LNCAP (cell line): ENCODE measurements around the gene UBP1.

Experiments used
- TF ChIP-seq, protein P1 (sequence below): fragments of 450-650 bp; IDR thresholded peaks from 2 replicates; pipeline ENCODE4 v1.5.1; 2017; ENCODE audit warnings: mild to moderate bottlenecking

The UBP1 gene

GRCh38 chr3:33417066-33417673 lies 23.0 kb downstream of the UBP1 start:
- TF ChIP-seq, protein P1, sequence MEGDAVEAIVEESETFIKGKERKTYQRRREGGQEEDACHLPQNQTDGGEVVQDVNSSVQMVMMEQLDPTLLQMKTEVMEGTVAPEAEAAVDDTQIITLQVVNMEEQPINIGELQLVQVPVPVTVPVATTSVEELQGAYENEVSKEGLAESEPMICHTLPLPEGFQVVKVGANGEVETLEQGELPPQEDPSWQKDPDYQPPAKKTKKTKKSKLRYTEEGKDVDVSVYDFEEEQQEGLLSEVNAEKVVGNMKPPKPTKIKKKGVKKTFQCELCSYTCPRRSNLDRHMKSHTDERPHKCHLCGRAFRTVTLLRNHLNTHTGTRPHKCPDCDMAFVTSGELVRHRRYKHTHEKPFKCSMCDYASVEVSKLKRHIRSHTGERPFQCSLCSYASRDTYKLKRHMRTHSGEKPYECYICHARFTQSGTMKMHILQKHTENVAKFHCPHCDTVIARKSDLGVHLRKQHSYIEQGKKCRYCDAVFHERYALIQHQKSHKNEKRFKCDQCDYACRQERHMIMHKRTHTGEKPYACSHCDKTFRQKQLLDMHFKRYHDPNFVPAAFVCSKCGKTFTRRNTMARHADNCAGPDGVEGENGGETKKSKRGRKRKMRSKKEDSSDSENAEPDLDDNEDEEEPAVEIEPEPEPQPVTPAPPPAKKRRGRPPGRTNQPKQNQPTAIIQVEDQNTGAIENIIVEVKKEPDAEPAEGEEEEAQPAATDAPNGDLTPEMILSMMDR = no peak

DNA sequence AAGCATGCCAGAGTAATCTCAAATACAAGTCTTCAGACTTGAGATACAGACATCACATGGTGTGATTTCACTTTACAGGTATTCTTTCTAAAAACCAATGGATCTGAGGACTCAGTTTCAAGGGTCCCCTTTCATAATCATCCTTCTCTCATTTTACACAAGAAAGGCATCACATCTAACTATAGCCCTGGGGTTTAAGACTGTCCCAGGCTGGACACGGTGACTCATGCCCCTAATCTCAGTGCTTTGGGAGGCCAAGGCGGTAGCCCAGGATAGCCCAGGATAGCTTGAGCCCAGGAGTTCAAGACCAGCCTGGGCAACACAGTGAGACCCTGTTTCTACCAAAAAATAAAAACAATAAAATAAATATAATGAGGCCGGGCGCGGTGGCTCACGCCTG lies 36.4 kb downstream of the UBP1 start:
- TF ChIP-seq, protein P1 = no peak

GRCh38 chr3:33402936-33403335 lies 37.3 kb downstream of the UBP1 start:
- TF ChIP-seq, protein P1 = no peak

DNA sequence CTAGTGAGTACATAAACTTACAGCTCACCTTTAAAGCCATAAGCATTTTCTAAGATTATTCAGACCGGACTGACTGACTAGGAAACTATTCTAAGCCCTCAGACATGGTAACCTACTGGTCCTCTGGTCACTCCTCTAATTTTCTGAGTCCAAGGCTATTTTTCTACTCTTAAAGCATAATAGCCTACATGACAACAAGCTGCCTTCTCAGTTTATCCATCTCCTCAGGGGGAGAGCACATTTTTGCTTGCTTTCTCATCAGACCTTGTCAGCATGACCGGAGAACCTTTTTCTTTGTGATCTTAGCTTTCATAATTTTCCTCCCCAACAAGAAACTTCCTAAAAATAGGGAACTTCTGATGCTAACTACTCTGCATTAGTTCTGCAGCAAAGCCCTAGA lies 38.4 kb downstream of the UBP1 start:
- TF ChIP-seq, protein P1 = no peak

DNA sequence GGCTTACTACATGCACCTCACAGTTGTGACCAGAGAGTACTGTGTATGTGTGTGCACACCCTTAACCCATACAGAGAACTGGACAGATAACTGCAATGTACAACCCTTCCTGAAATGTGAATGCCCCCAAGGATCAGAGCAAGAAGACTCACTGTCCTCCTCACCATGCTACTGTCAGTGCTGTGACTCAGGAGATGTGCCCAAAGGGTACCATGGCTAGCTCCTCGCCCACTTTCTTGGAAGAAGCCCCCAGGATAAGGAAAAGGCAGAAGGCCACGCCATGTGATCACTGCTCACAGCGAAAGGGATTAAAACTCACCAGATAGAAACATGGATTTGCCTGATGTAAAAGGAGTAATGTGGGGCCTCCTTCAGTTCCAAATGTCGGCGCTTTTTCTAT lies 41.8 kb downstream of the UBP1 start:
- TF ChIP-seq, protein P1 = no peak

DNA sequence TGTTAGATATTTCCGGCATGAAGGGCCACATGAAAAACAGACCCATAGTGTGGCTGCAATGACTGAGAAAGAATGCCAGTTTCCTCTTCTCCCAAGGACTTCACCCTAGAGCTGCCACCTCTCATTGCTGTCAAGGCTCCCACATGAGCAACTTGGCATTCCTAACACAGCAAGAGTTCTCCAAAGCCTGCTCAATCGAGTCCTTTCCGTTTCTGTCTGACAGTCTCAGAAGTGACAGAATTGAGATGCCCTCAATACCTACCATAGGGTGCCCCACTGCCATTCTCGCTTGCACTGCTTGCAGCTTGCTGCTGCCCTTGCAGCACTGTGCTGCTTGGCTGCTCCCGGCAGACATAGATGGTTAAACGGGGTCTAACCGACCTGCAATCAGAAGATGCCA lies 44.3 kb downstream of the UBP1 start:
- TF ChIP-seq, protein P1 = no peak

DNA sequence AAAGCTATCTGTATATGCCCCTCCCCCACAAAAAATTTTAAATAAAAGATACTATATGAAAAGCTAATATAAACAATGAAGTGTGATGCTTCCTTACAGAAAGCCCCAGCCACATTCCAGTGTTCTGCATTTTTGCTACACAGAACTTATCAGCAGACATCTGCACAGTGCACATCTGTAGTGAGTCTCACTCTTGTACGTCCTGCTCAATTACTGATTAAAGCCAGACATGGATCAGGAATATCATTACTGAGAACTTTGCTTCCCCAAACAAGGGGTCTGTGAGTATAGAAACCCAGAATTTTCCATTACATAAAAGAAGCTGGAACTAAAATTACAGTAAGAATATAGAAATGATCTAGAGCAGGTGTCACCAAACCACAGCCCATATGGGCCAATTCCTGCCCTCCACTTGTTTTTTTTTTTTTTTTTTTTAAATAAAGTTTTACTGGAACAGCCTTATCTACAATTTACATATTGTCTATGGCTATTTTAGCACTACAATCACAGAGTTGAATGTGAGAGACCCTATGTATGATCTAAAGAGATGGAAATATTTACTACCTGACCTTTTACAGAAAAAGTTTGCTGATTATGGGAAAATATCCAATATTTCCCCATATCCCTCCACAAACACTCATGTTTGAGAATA lies 45.7 kb downstream of the UBP1 start:
- TF ChIP-seq, protein P1 = no peak

- TF ChIP-seq, protein P1 = no peak
Observed at GRCh38 chr3:33392703-33393125, 47.5 kb downstream of the UBP1 start.
